ENCODE results near the gene USF2.
"Not testable (repeated sequence)": the region's sequence is repeated elsewhere in the genome, so short reads cannot be mapped to it uniquely, and the experiment has no call there.

The USF2 gene

GRCh38 chr19:35286101-35286500, 17.3 kb downstream of the USF2 start:
- not testable (repeated sequence) for DNase-seq

GRCh38 chr19:35287713-35288112, 19.0 kb downstream of the USF2 start:
- no peak for DNase-seq

GRCh38 chr19:35288331-35288730, 19.6 kb downstream of the USF2 start:
- no peak for DNase-seq

GRCh38 chr19:35288906-35289305, 20.1 kb downstream of the USF2 start:
- no peak for DNase-seq

GRCh38 chr19:35290381-35291127, 21.8 kb downstream of the USF2 start:
- DNase-seq = no peak

GRCh38 chr19:35291259-35291658, 22.5 kb downstream of the USF2 start:
- no peak for DNase-seq

GRCh38 chr19:35291916-35292315, 23.2 kb downstream of the USF2 start, which contains the start of gene MAG:
Gene MAG, plus strand, starts transcription at chr19:35292161. Its CDS starts 3,248 bp downstream, at chr19:35295409.
- no peak for DNase-seq

- no peak for DNase-seq
Observed at GRCh38 chr19:35292421-35293362, 23.9 kb downstream of the USF2 start.

- DNase-seq = no peak
Observed at GRCh38 chr19:35293363-35293739, 24.6 kb downstream of the USF2 start.

GRCh38 chr19:35293808-35294207, 25.0 kb downstream of the USF2 start:
- DNase-seq = no peak

- DNase-seq = no peak
Observed at GRCh38 chr19:35294328-35294727, 25.6 kb downstream of the USF2 start.

- DNase-seq = no peak
Observed at GRCh38 chr19:35294859-35295791, 26.4 kb downstream of the USF2 start.

- DNase-seq = no peak
Observed at GRCh38 chr19:35295792-35296462, 27.2 kb downstream of the USF2 start.

GRCh38 chr19:35296644-35297514, 28.1 kb downstream of the USF2 start:
- DNase-seq = no peak

- DNase-seq = no peak
Observed at GRCh38 chr19:35297515-35297848, 28.7 kb downstream of the USF2 start.

- DNase-seq = no peak
Observed at GRCh38 chr19:35297922-35298321, 29.2 kb downstream of the USF2 start.

GRCh38 chr19:35298561-35298972, 29.8 kb downstream of the USF2 start:
- DNase-seq = no peak

GRCh38 chr19:35299523-35300338, 31.0 kb downstream of the USF2 start:
- no peak for DNase-seq

GRCh38 chr19:35300339-35300649, 31.5 kb downstream of the USF2 start:
- no peak for DNase-seq

- DNase-seq = no peak
Observed at GRCh38 chr19:35301961-35302360, 33.2 kb downstream of the USF2 start.

- DNase-seq = no peak
Observed at GRCh38 chr19:35302446-35302845, 33.7 kb downstream of the USF2 start.
